Astrocyte of the spinal cord (primary cell): ENCODE results near the gene COL26A1.

Experiments
- DNase-seq: peaks from one replicate; pipeline ENCODE4 v3.0.0; 2011; ENCODE audit warnings: low read depth, low spot score
- H3K4me3 ChIP-seq: 2 replicates; pipeline ENCODE4 v1.5.1; 2011; ENCODE audit warnings: low read depth, mild to moderate bottlenecking, low read length, moderate library complexity
- in situ Hi-C: cut with HindIII; loops from 2 replicates; pipeline ENCODE4 v1.10.0; 2017; ENCODE audit warnings: low sequenced_read_pairs
- TF ChIP-seq, protein P1 (sequence below): IDR thresholded peaks from 2 replicates; pipeline ENCODE4 v1.5.1; 2012; ENCODE audit warnings: low read depth, mild to moderate bottlenecking, low read length, inconsistent platforms

COL26A1 gene

DNA sequence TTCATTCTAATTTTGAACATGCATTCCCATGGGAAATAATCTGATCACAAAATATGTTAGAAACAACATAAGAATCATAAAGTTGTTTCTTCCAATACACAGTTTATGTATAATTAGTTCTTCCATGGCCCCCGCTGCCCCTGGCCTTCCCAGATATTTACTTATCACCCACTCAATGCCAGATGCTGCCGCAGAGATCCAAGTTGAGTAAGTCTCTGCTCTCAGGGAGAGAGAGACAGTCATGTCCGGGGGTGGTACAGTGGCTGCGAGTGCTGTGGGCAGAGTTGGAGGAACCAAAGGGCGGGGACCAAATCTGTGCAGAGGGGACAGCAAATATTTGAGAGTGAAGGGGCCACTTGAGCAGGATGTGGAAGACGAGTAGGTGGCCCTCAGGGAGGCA is 37.1 kb downstream of the COL26A1 start:
- DNase-seq = no peak
- TF ChIP-seq, protein P1, sequence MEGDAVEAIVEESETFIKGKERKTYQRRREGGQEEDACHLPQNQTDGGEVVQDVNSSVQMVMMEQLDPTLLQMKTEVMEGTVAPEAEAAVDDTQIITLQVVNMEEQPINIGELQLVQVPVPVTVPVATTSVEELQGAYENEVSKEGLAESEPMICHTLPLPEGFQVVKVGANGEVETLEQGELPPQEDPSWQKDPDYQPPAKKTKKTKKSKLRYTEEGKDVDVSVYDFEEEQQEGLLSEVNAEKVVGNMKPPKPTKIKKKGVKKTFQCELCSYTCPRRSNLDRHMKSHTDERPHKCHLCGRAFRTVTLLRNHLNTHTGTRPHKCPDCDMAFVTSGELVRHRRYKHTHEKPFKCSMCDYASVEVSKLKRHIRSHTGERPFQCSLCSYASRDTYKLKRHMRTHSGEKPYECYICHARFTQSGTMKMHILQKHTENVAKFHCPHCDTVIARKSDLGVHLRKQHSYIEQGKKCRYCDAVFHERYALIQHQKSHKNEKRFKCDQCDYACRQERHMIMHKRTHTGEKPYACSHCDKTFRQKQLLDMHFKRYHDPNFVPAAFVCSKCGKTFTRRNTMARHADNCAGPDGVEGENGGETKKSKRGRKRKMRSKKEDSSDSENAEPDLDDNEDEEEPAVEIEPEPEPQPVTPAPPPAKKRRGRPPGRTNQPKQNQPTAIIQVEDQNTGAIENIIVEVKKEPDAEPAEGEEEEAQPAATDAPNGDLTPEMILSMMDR = no peak
- in situ Hi-C loops = no loop called here

GRCh38 chr7:101400751-101401150 is 38.1 kb downstream of the COL26A1 start:
- TF ChIP-seq, protein P1 = no peak
- in situ Hi-C loops = no loop called here
- no peak for DNase-seq
- H3K4me3 ChIP-seq = no peak overlapping the region

More for the DNA sequence above, 37.1 kb downstream of the COL26A1 start:
- no peak overlapping the region for H3K4me3 ChIP-seq

- no peak overlapping the region for H3K4me3 ChIP-seq
- no peak for DNase-seq
- TF ChIP-seq, protein P1 = no peak
- in situ Hi-C loops = no loop called here
These were observed 38.9 kb downstream of the COL26A1 start for GRCh38 chr7:101401390-101402080.

GRCh38 chr7:101402081-101402779 is 39.6 kb downstream of the COL26A1 start:
- in situ Hi-C loops = no loop called here
- TF ChIP-seq, protein P1 = no peak
- peak; percentile 19 for DNase-seq
- no peak overlapping the region for H3K4me3 ChIP-seq

DNA sequence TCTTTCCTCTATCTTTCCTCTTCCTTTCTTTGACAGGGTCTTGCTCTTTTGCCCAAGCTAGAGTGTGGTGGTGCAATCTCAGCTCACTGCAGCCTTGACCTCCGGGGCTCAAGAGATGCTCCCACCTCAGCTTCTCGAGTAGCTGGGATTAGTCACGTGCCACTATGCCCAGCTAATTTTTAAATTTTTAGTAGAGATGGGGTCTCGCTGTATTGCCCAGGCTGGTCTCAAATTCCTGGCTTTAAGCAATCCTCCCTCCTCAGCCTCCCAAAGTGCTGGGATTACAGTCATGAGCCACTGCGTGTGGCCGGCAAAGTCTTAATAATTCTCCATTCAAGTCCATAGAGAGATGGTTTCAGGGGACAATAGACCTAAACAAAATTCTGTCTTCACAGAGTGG is 40.2 kb downstream of the COL26A1 start:
- no peak overlapping the region for H3K4me3 ChIP-seq
- no peak for DNase-seq
- TF ChIP-seq, protein P1 = no peak
- in situ Hi-C loops = no loop called here

DNA sequence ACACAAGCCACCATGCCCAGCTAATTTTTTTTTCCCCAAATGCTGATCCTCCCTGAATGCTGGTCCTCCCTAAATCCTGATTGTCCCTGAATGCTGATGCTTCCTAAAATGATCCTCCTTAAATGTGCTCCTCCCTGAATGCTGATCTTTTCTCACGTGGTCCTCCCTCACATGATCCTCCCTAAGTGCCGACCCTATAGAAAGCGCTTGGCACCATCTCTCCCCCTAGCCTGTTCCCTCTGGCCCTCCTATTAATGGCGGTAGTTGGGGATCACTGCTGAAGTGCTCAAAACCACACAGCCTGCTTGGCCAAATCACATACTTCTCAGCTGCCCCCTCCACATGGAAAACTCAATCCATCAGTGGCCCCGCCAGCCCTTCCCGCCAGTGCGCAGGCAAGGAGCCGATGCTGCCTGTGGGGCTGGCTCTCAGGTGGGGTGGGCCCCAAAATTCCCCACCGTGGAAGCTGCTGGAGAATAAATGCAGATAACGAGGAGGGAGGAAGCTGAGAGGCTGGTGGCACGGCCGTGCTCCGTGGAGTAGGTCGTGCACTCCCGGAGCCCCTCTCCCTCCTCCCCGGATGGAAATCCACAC is 42.9 kb downstream of the COL26A1 start:
- in situ Hi-C loops = no loop called here
- TF ChIP-seq, protein P1 = no peak
- no peak for DNase-seq
- H3K4me3 ChIP-seq = no peak overlapping the region
